HG02885 (cell line): ENCODE results near the gene CTCF.
"Not testable (repeated sequence)": the region's sequence is repeated elsewhere in the genome, so short reads cannot be mapped to it uniquely, and the experiment has no call there.

Source experiments
- ATAC-seq: cut with Tn5 transposase; IDR thresholded peaks from one replicate; pipeline ENCODE4 v1.9.1; 2021; ENCODE audit warnings: mild to moderate bottlenecking; ENCODE audit not compliant: unreplicated experiment, poor library complexity

Gene CTCF

GRCh38 chr16:67533024-67533560 is 29.2 kb upstream of the CTCF start:
- no peak for ATAC-seq

GRCh38 chr16:67533987-67534386 is 28.3 kb upstream of the CTCF start:
- not testable (repeated sequence) for ATAC-seq

GRCh38 chr16:67534431-67534830 is 27.9 kb upstream of the CTCF start:
- ATAC-seq: no peak

- ATAC-seq: no peak
Measured at GRCh38 chr16:67535201-67535600, 27.1 kb upstream of the CTCF start.

GRCh38 chr16:67537270-67537635 is 25.1 kb upstream of the CTCF start:
- peak; percentile 43 for ATAC-seq

GRCh38 chr16:67537636-67538591 is 24.4 kb upstream of the CTCF start:
- ATAC-seq: peak; percentile 55

- no peak for ATAC-seq
Measured at GRCh38 chr16:67538666-67539101, 23.6 kb upstream of the CTCF start.

- ATAC-seq: no peak
Measured at GRCh38 chr16:67539271-67539670, 23.1 kb upstream of the CTCF start.

- ATAC-seq: no peak
Measured at GRCh38 chr16:67539691-67540635, 22.4 kb upstream of the CTCF start.

- no peak for ATAC-seq
Measured at GRCh38 chr16:67540756-67541155, 21.6 kb upstream of the CTCF start.

GRCh38 chr16:67541391-67542263 is 20.7 kb upstream of the CTCF start:
- no peak for ATAC-seq

- ATAC-seq: peak; percentile 46
Measured at GRCh38 chr16:67542464-67542863, 19.9 kb upstream of the CTCF start.

- ATAC-seq: no peak
Measured at GRCh38 chr16:67543036-67543435, 19.3 kb upstream of the CTCF start.

- ATAC-seq: no peak
Measured at GRCh38 chr16:67543582-67543981, 18.7 kb upstream of the CTCF start.

- ATAC-seq: no peak
Measured at GRCh38 chr16:67544329-67544841, 17.9 kb upstream of the CTCF start.

- ATAC-seq: no peak
Measured at GRCh38 chr16:67544844-67545664, 17.3 kb upstream of the CTCF start.

GRCh38 chr16:67545665-67546024 is 16.7 kb upstream of the CTCF start:
- ATAC-seq: no peak

GRCh38 chr16:67546091-67546501 is 16.2 kb upstream of the CTCF start:
- no peak for ATAC-seq
